DOHH2 (cell line): ENCODE results near the gene CHMP4A.

ENCODE experiments used
- H3F3A ChIP-seq: fragments of 200-600 bp; sonication (generic), shearing (Covaris generic); 2 replicates; pipeline ENCODE4 v1.6.0; 2016; ENCODE audit warnings: antibody characterized with exemption, mild to moderate bottlenecking; ENCODE audit not compliant: control insufficient read depth, insufficient read depth
- H3K27ac ChIP-seq: fragments of 200-600 bp; sonication (generic); 2 replicates; pipeline ENCODE4 v1.5.1; 2014; ENCODE audit warnings: low read depth, mild to moderate bottlenecking, low read length, moderate library complexity
- H3K27me3 ChIP-seq: fragments of 200-600 bp; sonication (generic); 2 replicates; pipeline ENCODE4 v1.6.1; 2014; ENCODE audit warnings: mild to moderate bottlenecking, low read length, mixed read lengths; ENCODE audit not compliant: control insufficient read depth
- H3K36me3 ChIP-seq: fragments of 200-600 bp; sonication (generic); 2 replicates; pipeline ENCODE4 v1.6.1; 2014; ENCODE audit warnings: mild to moderate bottlenecking, low read length, moderate library complexity, mixed read lengths; ENCODE audit not compliant: control insufficient read depth
- H3K4me1 ChIP-seq: fragments of 200-600 bp; sonication (generic); 2 replicates; pipeline ENCODE4 v1.6.1; 2014; ENCODE audit warnings: mild to moderate bottlenecking, low read length, mixed read lengths; ENCODE audit not compliant: control insufficient read depth
- H3K4me2 ChIP-seq: fragments of 200-600 bp; sonication (generic); 2 replicates; pipeline ENCODE4 v1.6.0; 2014; ENCODE audit warnings: mild to moderate bottlenecking, low read length, moderate library complexity
- H3K4me3 ChIP-seq: fragments of 200-600 bp; sonication (generic); 2 replicates; pipeline ENCODE4 v1.5.1; 2014; ENCODE audit warnings: mild to moderate bottlenecking, low read length, mixed read lengths
- H3K79me2 ChIP-seq: fragments of 200-600 bp; sonication (generic); 2 replicates; pipeline ENCODE4 v1.6.1; 2014; ENCODE audit warnings: mild to moderate bottlenecking, low read length, mixed read lengths; ENCODE audit not compliant: control insufficient read depth
- H3K9me2 ChIP-seq: fragments of 200-600 bp; sonication (generic); replicated peaks from 2 replicates; pipeline ENCODE4 v1.6.1; 2014; ENCODE audit warnings: mild to moderate bottlenecking, low read length, mixed read lengths; ENCODE audit not compliant: control insufficient read depth
- H3K9me3 ChIP-seq: fragments of 200-600 bp; sonication (generic); 2 replicates; pipeline ENCODE4 v1.6.1; 2014; ENCODE audit warnings: antibody characterized with exemption, low read length, mixed read lengths; ENCODE audit not compliant: control insufficient read depth, insufficient read depth
- H4K20me1 ChIP-seq: fragments of 200-600 bp; sonication (generic); 2 replicates; pipeline ENCODE4 v1.6.0; 2014; ENCODE audit warnings: low read depth, mild to moderate bottlenecking, antibody characterized with exemption, low read length, moderate library complexity; ENCODE audit not compliant: control insufficient read depth, insufficient read depth
- EZH2phosphoT487 ChIP-seq: fragments of 200-600 bp; sonication (generic); IDR thresholded peaks from 2 replicates; pipeline ENCODE4 v1.6.1; 2017; ENCODE audit warnings: borderline replicate concordance, mild to moderate bottlenecking, antibody characterized with exemption, low read length, moderate library complexity, mixed read lengths
- TF ChIP-seq, protein P1 (sequence below): fragments of 200-600 bp; sonication (generic); IDR thresholded peaks from one replicate; pipeline ENCODE4 v1.5.1; 2014; ENCODE audit warnings: antibody characterized with exemption, mild to moderate bottlenecking, low read depth, low read length; ENCODE audit not compliant: poor library complexity, severe bottlenecking

The CHMP4A gene

DNA sequence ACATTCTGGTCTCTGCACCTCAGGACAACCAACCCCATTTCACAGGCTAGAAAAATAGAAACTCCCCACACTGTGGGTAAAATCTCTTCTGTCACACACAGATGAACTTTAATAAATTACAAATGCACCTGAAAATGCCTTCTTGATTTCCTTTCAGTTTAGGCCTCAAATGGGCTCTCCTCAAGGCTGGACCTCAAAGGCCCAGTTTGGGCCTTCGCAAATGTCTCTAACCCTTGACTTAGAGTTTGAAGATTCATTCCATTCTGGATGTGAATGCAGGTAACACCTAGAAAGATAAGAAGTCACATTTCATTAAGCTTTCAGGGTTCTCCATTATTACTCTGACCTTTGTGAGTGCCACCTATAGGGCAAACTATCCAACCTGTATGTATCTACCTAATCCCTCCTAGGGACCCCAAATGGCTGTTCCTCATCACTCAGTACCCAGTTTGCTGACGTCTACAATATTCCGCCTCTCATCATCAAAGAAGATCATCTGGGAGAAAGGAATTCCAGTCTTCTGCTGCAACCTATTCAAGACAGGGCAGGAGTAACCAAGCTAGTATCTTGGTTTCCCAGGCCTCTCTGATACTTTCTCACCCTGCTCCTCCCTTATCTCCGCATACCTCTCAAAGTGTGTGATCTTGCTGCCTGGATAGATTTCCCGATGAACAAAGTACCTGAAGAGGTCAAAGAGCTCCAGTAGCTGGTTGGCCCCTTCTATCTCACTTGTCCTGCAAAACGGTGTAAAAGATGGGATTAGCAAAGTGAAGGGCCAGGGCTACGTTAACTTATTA lies 776 bp upstream of the CHMP4A start:
- Histone ChIP-seq H4K20me1 (no peaks in the 10 kb centered on the region), H3K79me2 (peaks cover 35% of the 10 kb centered on the region), H3K4me3 (peak overlapping the region; percentile 99), H3K27me3 (no peaks in the 10 kb centered on the region), H3K4me1 (peaks cover 31% of the 10 kb centered on the region), H3K4me2 (peak overlapping the region; percentile 82), H3K36me3 (peaks cover 48% of the 10 kb centered on the region), H3K9me2 (no peaks in the 10 kb centered on the region), H3K9me3 (no peaks in the 10 kb centered on the region), H3F3A (peaks cover 25% of the 10 kb centered on the region), H3K27ac (peak overlapping the region; percentile 87)
- TF ChIP-seq, protein P1, sequence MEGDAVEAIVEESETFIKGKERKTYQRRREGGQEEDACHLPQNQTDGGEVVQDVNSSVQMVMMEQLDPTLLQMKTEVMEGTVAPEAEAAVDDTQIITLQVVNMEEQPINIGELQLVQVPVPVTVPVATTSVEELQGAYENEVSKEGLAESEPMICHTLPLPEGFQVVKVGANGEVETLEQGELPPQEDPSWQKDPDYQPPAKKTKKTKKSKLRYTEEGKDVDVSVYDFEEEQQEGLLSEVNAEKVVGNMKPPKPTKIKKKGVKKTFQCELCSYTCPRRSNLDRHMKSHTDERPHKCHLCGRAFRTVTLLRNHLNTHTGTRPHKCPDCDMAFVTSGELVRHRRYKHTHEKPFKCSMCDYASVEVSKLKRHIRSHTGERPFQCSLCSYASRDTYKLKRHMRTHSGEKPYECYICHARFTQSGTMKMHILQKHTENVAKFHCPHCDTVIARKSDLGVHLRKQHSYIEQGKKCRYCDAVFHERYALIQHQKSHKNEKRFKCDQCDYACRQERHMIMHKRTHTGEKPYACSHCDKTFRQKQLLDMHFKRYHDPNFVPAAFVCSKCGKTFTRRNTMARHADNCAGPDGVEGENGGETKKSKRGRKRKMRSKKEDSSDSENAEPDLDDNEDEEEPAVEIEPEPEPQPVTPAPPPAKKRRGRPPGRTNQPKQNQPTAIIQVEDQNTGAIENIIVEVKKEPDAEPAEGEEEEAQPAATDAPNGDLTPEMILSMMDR, result peak; percentile 50
- no peak for TF ChIP-seq EZH2phosphoT487

DNA sequence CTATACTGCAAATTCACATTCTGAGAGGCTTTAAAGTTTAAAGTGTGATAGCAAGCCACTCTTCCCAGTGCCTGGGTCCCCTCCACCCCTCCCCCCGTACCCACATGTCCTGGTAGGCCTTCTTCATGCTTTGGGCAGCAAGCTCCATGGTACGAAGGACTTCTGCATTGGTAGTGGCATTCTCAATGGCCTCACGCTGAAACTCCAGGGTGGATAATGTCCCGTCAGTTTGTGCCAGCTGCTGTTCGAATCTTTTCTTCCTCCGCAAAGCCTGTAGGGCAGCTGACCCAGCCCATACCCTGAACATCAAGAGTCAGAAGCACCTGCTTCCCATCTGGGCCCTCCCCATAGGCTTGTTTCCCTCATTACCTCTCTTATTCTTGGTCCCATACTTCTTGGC lies 2.0 kb downstream of the CHMP4A start:
- H3K79me2 ChIP-seq, result peaks cover 38% of the 10 kb centered on the region
- no peaks in the 10 kb centered on the region for H3K27me3 ChIP-seq
- H3K4me3 ChIP-seq, result no peak overlapping the region
- peak overlapping the region; percentile 82; the same call in 1 of the 2 replicates for H3K4me2 ChIP-seq
- no peak for TF ChIP-seq EZH2phosphoT487
- TF ChIP-seq, protein P1, result no peak
- H4K20me1 ChIP-seq, result no peaks in the 10 kb centered on the region
- no peak overlapping the region for H3K27ac ChIP-seq
- H3K36me3 ChIP-seq, result peaks cover 68% of the 10 kb centered on the region
- H3K9me3 ChIP-seq, result no peaks in the 10 kb centered on the region
- no peaks in the 10 kb centered on the region for H3K9me2 ChIP-seq
- H3K4me1 ChIP-seq, result peaks cover 31% of the 10 kb centered on the region
- peaks cover 17% of the 10 kb centered on the region for H3F3A ChIP-seq

DNA sequence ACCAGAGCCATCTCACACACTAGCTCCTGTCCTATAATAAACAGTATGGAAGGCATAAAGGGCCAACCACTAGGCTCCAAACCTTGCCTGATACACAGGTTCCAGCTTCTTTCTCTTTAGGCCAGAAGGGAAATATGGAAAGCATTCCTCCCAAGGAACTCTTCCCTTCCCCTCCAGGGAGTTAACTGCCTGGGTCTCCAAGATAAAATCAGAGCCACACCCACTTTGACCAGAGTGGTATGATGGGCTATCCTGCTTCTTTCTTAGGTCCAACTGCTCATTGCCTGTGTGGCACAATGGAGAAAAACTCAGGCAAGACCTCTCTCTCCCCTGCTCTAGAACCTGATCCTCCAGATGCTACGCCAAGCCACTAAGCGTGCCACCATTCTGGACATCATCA lies 5.7 kb downstream of the CHMP4A start:
- Histone ChIP-seq H3K79me2 (peaks cover 22% of the 10 kb centered on the region), H3K27ac (no peak overlapping the region), H3K27me3 (no peaks in the 10 kb centered on the region), H3K4me2 (no peak overlapping the region), H3K36me3 (peaks cover 82% of the 10 kb centered on the region), H3K4me3 (no peak overlapping the region), H4K20me1 (no peaks in the 10 kb centered on the region), H3K4me1 (peaks cover 9% of the 10 kb centered on the region), H3K9me3 (peaks cover 5% of the 10 kb centered on the region; the same call in 1 of the 2 replicates), H3F3A (0 out of 2 replicates have a peak, but pooled peaks cover 6% of the 10 kb centered on the region), H3K9me2 (no peaks in the 10 kb centered on the region)
- TF ChIP-seq, protein P1, result no peak
- no peak for TF ChIP-seq EZH2phosphoT487
